Measurements from ENCODE around the gene HOXD11.

Gene HOXD11

DNA sequence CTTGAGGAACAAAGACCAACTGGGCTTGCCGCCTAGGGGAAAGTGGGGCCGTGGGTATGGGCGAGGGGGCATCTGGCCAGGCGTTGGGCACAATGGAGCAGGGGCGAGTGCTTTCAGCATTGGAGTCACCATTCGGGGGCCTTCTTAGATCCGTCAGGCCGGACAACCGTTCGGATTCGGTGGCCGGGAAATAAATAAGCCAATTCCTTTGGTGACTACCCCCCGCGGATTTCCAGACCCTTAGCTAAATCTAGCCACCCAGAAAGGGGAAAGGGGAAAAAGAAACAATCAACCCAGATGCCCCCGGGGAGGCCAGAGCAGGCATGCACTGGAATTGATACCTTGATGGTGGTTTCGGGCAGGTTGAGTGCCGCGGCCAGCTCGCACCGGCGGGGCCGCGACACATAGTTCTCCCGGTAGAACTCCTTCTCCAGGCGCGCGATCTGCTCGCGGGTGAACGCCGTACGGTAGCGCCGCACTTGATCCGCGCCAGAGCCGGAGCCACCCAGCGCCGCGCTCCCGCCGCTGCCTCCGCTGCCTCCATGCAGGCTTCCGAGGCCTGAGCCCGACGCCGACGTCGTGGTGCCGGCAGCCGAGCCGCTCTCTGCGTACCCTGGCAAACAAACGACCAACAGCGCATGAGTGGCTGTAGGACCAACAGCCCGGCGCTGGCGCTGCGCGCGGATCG lies 25.1 kb upstream of the HOXD11 start:
- no peak for DNase-seq (ENCODE audit: low read depth)

DNA sequence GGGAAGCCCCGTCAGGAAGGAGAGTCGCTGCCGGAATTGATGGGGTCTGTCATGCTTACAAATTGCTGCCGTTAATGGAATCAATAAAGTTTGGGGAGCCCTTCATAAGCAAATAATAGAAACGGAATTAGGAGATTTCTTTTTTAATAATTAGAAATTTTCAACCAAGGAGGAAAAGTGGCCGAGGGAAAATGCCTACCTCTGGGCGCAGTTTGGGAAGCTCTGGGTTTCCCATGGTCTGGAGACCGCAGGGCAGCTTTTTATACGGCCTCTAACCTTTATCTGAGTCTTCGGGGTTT lies 24.6 kb upstream of the HOXD11 start:
- DNase-seq (ENCODE audit: low read depth) = no peak

DNA sequence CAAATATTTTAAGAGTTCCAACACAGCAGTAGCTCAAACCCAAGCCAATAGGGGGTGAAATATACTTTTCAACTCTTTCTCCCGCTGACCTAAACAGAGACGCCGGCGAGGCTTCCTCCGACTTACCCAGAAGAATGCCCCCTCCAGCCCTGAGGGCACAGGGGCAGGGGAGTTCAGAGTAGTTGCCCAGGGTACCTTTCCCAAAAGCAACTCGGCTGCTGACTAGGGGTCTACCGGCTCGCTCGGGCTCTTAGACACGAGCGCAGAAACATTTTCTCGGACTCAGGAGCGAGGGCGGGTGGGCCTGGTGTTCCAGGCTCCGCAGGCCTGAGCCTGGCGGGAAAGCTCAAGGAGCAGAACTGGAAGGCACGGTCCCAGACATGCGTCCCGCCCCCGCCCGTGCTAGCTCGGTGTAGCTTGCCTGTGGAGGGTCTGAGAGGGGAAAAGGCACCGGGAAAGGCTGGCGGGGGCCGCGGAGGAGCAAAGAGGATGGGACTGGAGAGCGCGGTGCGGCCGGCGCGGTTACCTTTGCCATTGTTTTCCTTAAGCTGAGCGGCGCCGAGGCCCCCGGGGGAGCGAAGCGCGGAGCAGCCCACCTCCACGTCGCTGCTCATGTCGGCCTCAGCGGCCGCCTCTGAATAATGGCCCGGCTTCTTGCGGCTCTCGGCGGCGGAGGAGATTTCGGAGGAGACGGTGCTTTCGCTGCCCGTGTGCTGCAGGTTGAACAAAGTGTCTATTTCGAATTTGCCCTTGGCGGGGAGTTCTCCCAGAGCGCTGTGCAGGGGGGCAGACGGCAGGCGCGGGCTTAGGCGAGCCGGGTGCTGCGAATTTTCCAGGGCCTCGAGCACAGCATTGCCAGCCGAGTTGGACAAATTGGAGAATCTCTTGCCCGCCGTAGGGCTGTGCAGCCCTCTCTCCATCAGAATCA lies 24.0 kb upstream of the HOXD11 start:
- no peak for DNase-seq (ENCODE audit: low read depth)

DNA sequence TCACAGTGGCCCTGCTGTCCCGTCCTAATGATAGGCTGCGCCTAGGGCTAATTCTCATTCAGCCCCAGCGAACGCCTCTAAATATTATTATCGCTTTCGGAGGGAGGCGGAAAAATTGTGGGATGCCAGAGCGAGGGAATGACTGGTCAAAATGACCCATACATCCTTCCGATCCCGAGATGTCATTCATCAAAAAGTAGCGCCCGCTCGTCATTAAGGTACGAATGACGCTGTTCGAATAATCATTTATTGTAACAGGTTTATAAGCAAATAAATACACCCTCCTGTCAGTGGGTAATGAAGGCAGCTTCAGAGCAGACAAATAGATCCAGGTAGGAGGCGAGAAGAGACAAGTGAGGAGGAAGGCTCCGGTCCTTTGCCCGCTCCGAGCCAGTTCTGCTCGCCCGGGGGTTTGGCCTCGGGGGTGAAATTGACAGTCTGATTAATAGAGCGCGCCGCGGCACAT lies 23.3 kb upstream of the HOXD11 start, which contains the start of gene EVX2:
Gene EVX2 (minus strand): TSS at position 167 of the 466 bp plus-strand sequence. CDS start 186 bp downstream, outside the sequence.
- no peak for DNase-seq (ENCODE audit: low read depth)

DNA sequence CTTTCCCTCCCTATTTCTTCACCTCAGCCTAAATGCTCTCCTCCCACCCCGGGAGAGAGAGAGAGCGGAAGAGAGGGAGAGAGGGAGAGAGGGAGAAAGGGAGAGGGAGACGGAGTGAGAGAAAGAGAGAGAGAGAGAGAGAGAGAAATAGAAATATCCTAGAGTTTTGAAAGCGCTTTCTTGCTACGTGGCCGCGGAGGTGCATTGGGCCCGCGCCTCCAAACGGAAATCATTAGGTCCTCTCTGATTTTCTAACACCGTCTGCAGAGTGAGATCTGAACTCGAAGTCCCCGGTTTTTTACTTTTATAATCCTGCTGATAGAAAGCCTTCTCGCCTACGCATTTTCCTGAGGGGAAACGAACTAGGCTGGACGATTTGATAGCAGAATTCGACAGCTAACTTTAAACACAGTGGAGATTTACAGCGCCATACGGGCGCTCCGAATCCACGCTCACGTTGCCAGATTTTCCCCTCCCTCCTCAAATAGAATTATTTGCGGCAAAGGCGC lies 22.4 kb upstream of the HOXD11 start:
- no peak for DNase-seq (ENCODE audit: low read depth)

DNA sequence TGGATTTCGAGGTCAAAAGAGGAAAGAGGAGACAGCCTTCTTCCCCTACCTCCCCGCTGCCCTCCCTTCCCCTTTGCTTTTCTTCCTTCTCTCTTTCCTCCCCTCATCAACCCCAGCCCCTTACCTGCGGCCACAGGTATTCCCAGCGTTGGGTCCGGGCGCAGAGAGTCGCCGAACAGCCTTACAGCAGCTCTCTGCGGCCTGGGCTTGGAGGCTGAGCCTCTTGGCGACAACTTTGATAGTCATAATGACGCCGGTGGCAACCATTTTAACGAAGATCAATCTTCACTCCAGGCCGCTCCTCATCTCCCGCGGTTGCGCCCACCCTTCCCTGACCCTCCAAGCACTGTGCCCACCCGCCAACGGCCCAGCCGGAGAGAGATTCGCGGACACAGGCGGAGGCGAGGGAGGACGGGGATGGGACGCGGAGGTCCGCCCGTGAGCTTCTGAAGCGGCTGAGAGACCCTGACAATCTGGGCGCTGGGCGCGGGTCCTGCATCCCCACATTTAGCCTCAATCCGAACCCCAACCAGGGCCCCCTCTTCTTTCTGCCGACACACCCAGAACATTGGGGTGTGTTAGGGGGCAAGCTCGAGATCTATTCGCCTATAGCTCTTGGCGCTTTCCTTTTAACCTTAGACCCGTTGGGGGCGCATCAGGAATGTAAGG lies 21.8 kb upstream of the HOXD11 start:
- no peak for DNase-seq (ENCODE audit: low read depth)

DNA sequence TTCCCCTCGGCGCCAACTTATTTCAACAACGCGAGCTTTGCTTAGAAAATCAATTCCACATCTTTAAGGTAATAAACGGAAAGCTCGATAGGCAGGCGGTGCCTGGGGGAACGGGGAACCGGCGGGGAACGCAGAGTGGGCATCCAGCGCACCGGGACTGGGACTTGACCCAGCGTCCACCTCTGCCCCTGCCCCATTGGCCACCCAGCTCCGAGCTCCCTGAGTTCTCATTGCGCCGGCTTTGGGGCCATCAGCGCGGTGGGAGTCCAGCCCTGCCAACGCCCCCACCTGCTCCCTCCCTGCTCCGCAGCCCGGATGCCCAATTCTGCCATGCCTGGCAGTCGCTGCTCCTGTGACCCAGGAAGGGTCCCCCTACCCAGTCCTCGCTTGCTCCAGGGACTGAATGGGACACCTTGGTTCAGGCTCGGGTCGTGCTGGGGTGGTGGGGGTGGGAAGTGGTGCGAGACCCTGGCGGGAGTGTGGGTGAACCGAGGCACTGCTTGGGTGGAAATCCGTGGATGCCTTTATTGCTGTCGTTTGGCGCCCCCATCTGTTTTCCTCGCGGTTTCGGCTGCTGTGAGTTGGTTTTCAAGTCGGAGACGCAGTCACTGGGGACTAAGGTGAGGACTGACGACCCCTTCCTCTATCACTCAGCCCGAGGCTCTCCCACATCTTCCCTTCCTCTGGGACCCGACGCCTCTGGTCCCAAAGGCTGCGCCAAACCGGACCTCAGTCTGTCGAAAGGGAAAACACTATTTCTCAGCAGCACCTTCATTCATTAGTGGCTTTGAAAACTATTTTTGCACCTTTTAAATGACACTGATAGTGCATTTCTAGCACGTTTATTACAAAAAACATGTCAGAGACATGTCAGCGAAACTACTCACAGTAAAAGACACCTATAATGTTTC lies 21.0 kb upstream of the HOXD11 start:
- DNase-seq (ENCODE audit: low read depth) = no peak

DNA sequence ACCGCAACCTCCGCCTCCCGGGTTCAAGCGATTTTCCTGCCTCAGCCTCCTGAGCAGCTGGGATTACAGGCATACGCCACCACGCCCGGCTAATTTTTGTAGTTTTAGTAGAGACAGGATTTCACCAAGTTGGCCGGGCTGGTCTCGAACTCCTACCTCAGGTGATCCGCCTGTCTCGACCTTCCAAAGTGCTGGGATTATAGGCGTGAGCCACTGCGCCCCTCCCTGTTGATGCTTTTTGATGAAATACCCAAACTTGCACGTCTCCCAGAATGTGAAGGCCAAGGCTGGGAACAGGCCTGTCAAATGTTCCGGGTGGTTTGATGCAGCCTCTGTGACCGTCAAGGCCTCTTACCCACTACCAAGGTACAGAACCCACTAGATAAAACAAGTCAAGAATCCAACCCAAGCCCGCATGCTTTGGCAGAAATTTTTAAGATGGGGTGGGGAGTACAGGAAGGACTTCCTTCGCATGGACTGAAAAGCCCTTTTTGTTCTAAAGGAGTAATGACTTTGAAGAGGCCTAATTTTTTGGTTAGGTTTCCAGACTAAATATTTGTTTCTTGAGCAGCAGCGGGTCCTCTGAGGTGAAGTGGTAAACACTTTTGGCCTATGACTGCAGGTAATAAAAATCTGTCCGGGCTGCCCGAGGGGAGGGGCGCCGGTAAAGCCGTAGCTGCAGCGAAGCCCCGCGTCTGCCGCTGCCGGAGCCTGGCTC lies 19.6 kb upstream of the HOXD11 start:
- DNase-seq (ENCODE audit: low read depth) = no peak

DNA sequence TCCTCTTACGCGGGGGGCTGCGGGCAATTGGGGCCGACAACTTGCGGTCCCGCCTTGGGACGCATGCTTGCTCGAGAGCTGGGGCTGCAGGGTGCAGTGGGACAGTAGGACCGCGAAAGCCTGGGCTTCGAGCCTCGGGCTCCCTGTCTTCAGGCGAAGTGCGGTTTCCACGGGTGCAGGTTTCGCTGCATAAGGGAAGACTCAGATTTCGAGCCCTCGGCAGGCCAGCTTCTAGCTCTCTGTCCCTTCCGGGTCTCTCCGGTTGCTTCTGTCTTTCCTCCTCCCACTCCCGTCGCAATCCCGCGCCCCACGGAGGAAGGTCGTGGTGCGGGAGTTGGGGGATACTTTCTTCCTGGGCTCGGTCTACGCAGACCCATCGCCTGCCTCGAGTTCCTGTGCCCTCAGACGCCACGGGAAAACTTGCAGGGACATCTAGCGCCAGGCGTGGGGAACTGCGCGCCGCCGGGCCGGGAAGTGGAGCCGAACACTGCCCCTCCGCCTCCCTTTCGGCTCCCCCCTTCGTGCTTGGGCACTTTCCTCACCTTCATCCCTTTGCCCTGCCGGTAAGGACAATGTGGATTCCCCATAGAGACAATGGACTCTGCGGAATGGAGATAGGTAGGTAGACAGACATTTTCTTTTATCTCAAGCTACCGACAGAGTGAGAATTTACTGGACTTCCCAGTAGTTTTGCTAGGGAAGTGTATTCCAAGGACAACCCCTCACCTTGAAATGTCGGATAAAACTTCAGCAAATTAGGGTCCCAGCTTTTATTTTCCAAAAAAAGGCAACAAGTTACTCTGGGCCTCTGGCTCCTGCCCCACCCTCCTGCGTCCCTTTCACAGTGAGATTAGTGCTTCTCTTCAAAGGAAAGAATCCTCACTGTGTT lies 18.8 kb upstream of the HOXD11 start:
- no peak for DNase-seq (ENCODE audit: low read depth)

DNA sequence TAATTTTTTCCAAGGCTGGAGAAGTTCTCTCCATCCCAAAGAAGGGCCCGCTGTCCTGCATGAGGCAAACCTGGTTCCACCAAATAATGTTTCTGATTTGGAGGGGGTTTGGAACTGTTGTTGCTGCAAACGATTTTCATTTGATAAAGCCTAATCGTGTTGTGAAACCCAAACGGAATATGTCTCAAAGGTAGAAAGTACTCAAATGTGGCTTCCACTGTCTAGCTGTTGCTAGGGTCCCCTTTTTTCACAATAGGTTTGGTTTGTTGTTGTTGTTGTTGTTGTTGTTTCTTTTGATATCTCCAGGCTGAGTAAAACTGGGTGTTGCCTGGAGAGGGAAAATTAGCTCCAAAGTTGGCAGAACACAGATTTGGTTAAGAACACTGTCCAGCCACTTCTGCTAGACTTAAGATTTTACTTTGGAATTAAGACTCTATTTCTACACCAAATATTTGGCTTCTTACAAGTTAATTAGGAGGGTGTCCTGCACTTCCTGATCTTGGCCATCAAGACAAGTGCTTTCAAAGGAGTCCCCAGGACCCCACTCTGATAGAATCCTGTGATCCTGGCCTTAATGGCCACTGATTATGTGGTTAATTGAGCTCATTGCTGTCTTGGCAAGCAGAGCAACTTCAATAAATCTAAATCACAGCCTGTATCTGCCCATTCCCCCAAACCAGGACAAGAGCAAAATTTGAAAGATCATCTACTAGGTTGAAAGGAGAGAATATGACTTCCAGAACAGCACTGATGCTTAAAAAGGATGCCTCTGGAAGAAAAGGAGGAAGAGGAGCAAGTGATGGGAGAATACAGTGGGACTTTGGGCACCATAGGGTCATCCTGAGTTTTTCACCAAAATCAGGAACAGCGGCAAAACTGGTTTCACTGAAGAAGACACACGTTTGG lies 17.9 kb upstream of the HOXD11 start:
- no peak for DNase-seq (ENCODE audit: low read depth)

DNA sequence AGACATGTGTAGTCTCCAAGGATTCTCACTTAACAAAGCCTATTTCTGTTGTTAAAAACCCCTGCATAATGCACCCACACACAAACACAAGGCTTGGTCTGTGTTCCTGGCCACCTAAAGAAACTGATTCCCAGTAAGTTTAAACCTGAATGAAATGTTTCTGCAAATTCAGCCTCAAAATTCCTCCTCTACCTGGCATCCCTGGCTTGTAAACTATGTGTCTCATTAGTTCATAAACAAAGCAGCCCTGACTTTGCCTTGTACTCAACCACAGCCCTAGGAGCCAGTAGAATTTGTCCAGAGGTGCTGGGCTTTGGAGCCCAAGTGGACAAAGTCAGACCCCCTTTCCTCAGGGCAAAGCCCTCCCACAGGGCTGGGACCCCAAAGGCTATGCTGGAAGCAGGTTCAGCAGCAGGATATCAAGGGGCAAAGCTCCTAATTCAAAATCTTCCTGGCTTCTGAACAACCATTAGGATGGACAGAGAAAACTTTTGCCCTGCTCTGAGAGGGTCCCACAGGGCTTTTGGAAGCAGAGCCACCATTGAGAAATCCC lies 17.2 kb upstream of the HOXD11 start:
- no peak for DNase-seq (ENCODE audit: low read depth)

DNA sequence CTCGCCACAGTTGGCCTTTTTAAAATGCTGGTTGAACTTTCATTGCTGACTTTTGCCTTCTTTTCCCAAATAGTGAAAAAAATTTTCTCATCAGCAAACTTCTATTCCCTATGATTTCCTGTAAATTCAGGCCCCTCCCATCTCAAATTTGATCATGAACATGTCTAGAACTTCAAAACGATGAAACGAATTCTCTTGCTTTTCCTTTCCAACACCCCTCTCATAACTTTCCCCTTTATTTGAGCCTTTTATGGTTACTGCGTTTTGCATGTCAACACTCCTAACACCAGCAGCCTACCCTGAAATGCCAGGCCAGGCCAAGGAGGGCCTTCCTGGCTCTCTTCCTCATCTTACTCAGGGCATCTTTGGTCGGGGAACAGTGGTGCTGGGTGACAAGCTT lies 16.2 kb upstream of the HOXD11 start:
- DNase-seq (ENCODE audit: low read depth) = no peak

DNA sequence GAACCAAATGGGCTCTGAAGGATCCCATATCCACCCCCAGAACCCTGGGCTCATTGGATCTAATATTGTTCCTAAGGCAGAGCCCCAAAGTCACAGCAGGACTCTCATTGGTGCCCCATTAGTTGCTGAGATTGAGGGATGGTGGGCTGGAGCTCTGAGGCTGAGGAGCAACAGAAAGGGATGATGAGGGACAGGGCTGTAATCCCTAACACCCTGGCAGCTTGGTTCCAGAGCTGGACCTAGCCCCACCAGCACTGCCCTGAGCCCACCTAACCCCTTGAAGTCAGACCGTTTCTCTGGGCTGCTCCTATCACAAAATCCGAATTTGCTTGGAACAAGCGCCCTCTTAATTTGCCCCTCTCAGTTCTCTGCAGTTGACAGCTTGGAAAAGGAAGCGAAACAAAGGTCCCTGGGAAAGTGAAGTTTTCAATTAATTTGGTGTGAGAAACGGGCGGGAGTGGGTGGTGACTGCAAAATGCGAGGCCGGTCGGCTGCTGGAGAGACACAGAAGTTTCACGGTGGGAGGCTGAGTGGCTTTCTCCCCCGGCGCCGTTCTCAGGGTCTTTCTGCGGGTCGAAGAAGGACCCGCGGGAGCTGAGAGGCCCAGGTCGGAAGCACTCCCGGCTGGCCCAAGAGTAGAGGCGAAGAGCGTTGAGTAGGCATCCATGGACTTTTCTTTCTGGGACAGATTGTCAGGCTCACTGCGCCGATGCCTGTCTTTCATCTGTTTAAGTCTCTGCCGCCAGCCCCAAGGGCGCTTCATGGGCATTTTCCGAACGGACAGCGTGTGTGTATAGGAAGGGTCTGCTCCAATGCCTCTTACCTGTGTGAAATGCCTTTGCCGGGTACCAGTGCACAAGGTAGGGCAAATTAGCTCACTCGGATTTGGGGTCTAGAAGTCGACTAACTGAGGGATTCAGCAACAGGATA lies 15.5 kb upstream of the HOXD11 start:
- no peak for DNase-seq (ENCODE audit: low read depth)

DNA sequence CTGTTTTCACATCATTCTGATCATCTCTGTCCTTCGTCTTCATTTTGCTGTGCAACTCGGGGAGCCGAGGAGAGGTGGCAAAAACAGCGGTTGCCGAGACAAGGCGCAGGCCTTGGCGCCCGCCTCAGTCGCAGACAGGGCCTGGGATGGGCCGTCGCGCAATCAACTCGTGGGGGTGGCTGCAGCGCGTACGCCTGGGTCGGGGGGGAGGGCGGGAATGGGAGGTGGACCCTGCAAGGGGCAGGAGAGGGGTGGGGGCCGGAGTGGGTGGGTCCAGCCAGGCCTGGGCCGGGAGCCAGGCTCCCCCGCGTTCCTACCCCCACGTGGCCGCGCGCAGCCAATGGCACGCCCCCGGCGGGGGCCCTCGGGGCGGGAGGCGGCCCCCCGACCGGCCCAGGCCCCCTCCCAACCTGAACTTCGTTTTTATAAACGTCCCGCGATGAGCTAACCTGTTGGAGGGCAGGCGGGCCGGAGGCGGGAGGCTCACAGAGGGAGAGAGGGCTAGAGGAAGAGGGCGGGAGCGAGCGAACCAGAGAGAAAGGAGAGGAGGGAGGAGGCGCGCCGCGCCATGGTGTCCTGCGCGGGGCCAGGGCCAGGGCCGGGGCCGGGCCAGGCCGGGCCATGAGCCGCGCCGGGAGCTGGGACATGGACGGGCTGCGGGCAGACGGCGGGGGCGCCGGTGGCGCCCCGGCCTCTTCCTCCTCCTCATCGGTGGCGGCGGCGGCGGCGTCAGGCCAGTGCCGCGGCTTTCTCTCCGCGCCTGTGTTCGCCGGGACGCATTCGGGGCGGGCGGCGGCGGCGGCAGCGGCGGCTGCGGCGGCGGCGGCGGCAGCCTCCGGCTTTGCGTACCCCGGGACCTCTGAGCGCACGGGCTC lies 14.6 kb upstream of the HOXD11 start, which contains the start of gene HOXD13:
Gene HOXD13 (plus strand): TSS at position 452 of the 875 bp plus-strand sequence. CDS start 170 bp downstream, at position 622.
- DNase-seq (ENCODE audit: low read depth) = no peak

DNA sequence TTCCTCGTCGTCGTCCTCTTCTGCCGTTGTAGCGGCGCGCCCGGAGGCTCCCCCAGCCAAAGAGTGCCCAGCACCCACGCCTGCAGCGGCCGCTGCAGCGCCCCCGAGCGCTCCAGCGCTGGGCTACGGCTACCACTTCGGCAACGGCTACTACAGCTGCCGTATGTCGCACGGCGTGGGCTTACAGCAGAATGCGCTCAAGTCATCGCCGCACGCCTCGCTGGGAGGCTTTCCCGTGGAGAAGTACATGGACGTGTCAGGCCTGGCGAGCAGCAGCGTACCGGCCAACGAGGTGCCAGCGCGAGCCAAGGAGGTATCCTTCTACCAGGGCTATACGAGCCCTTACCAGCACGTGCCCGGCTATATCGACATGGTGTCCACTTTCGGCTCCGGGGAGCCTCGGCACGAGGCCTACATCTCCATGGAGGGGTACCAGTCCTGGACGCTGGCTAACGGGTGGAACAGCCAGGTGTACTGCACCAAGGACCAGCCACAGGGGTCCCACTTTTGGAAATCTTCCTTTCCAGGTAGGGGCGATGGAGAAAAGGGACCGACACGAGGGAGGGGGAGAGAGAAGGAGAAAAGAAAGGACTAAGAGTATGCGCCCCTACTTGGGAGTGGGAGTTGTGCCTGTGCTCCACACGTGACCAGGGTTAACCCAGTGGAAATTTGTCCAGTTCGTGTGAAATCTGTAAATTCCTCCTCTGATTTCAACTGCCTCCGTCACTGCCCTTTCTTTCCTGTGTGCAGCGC lies 13.8 kb upstream of the HOXD11 start:
- no peak for DNase-seq (ENCODE audit: low read depth)

DNA sequence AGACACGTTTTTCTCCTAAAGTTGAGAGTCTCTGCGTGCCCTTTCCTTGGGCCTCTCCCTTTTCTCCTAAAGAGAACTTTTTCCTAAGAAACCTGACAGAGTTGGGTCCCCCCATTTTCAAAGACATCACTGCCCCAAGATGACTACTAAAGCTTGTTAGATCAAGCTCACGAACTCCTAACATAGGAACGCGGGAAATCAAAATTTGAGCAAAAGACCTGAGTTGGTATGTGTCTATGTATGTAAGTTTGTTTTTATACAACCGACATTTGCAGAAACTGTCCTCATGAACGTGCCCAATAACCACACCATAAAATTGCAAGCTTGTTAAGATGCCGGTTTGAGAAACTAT lies 13.2 kb upstream of the HOXD11 start:
- DNase-seq (ENCODE audit: low read depth) = no peak

All from stimulated activated CD8-positive, alpha-beta memory T cell treated with anti-CD3 and anti-CD28 coated beads, Interleukin-12 subunit alpha, Interleukin-12 subunit beta, amount 100 ng/mL, for 1 hour (primary cell).